Bone marrow (tissue), 2 donors: ENCODE data around the gene PRDX4.
"Not testable (repeated sequence)": the region's sequence is repeated elsewhere in the genome, so short reads cannot be mapped to it uniquely, and the experiment has no call there.

Experiments used
- DNase-seq, 2 donors: peaks; one replicate each; lab custom pipeline; 2025; lab: John Stamatoyannopoulos, UW

The PRDX4 gene

GRCh38 chrX:23667239-23668177 is at the start of gene PRDX4:
Gene PRDX4 (plus strand): TSS chrX:23667493. CDS start chrX:23667571, 78 bp downstream.
- DNase-seq, result peak; percentile 33 to 53

GRCh38 chrX:23621621-23622265 is 45.5 kb upstream of the PRDX4 start:
- DNase-seq, result no peak

GRCh38 chrX:23623797-23624196 is 43.5 kb upstream of the PRDX4 start:
- DNase-seq, result no peak

GRCh38 chrX:23626651-23627050 is 40.6 kb upstream of the PRDX4 start:
- DNase-seq, result no peak

- DNase-seq, result no peak
Observed at GRCh38 chrX:23628131-23628530, 39.2 kb upstream of the PRDX4 start.

- DNase-seq, result no peak
Observed at GRCh38 chrX:23631136-23631535, 36.2 kb upstream of the PRDX4 start.

GRCh38 chrX:23633834-23634580 is 33.3 kb upstream of the PRDX4 start:
- no peak for DNase-seq

- no peak for DNase-seq
Observed at GRCh38 chrX:23637187-23637586, 30.1 kb upstream of the PRDX4 start.

GRCh38 chrX:23643020-23643419 is 24.3 kb upstream of the PRDX4 start:
- no peak for DNase-seq

GRCh38 chrX:23644744-23645143 is 22.5 kb upstream of the PRDX4 start:
- no peak for DNase-seq

- DNase-seq, result no peak
Observed at GRCh38 chrX:23656091-23656490, 11.2 kb upstream of the PRDX4 start.

GRCh38 chrX:23656684-23657083 is 10.6 kb upstream of the PRDX4 start:
- DNase-seq, result no peak

GRCh38 chrX:23659339-23659738 is 8.0 kb upstream of the PRDX4 start:
- no peak for DNase-seq

GRCh38 chrX:23660083-23660765 is 7.1 kb upstream of the PRDX4 start:
- DNase-seq, result not testable (repeated sequence)

- no peak for DNase-seq
Observed at GRCh38 chrX:23660766-23661132, 6.5 kb upstream of the PRDX4 start.

- no peak for DNase-seq
Observed at GRCh38 chrX:23661671-23662070, 5.6 kb upstream of the PRDX4 start.

GRCh38 chrX:23662187-23662586 is 5.1 kb upstream of the PRDX4 start:
- peak in 1 of 2 donors; percentile 6 for DNase-seq

GRCh38 chrX:23662853-23663252 is 4.4 kb upstream of the PRDX4 start:
- DNase-seq, result no peak

GRCh38 chrX:23664496-23664895 is 2.8 kb upstream of the PRDX4 start:
- no peak for DNase-seq

GRCh38 chrX:23666282-23666681 is 1.0 kb upstream of the PRDX4 start:
- DNase-seq, result no peak

- DNase-seq, result no peak
Observed at GRCh38 chrX:23668335-23668734, 1.0 kb downstream of the PRDX4 start.

GRCh38 chrX:23670528-23670927 is 3.2 kb downstream of the PRDX4 start:
- no peak for DNase-seq
